RCC 7860 (cell line): Measurements from ENCODE around the gene C1QL1.

Source experiments
- DNase-seq: peaks from one replicate; pipeline ENCODE4 v3.0.0-alpha.2; 2015; ENCODE audit warnings: low spot score
- FAIRE-seq: peaks from 2 replicates; lab custom pipeline; 2012; peaks lifted over from hg19 to GRCh38; lab: Jason Lieb, UNC

Gene C1QL1

GRCh38 chr17:44915862-44916780 is 52.0 kb downstream of the C1QL1 start:
- no peak for FAIRE-seq
- no peak for DNase-seq

GRCh38 chr17:44915321-44915726 is 52.8 kb downstream of the C1QL1 start, which contains the start of gene GFAP:
Gene GFAP, minus strand, starts transcription at chr17:44915500. Its CDS starts 14 bp downstream, at chr17:44915486.
- FAIRE-seq (no peak), DNase-seq (no peak)

GRCh38 chr17:44914698-44915271 is 53.3 kb downstream of the C1QL1 start:
- DNase-seq: no peak
- no peak for FAIRE-seq

- no peak for FAIRE-seq
- no peak for DNase-seq
These were observed 54.0 kb downstream of the C1QL1 start for GRCh38 chr17:44914148-44914547.

GRCh38 chr17:44913676-44914075 is 54.4 kb downstream of the C1QL1 start:
- FAIRE-seq: no peak
- no peak for DNase-seq

- FAIRE-seq (no peak), DNase-seq (no peak)
These were observed 55.1 kb downstream of the C1QL1 start for GRCh38 chr17:44912763-44913544.

GRCh38 chr17:44911133-44912001 is 56.7 kb downstream of the C1QL1 start:
- no peak for DNase-seq
- FAIRE-seq: no peak

GRCh38 chr17:44910231-44911106 is 57.6 kb downstream of the C1QL1 start:
- DNase-seq (no peak), FAIRE-seq (no peak)
